GM23338 (cell line): Measurements from ENCODE around the gene TMEM117. TPM values are rescaled to one million over a fixed set of nuclear protein-coding genes. Genes with fewer than 3 reads are reported as not detected.

Source experiments
- ATAC-seq: fragments of 200-7000 bp; cut with Tn5 transposase; 3 replicates; pipeline ENCODE4 v1.9.1; 2020
- DNase-seq: peaks from one replicate; pipeline ENCODE4 v3.0.0-alpha.2; 2015; ENCODE audit warnings: low spot score
- H2AFZ ChIP-seq: fragments of 200-600 bp; sonication (generic); 2 replicates; pipeline ENCODE4 v1.8.0; 2016; ENCODE audit warnings: antibody characterized with exemption, mild to moderate bottlenecking, moderate library complexity
- H3F3A ChIP-seq: fragments of 200-600 bp; sonication (generic); replicated peaks from 2 replicates; pipeline ENCODE4 v1.8.0; 2017; ENCODE audit warnings: antibody characterized with exemption, mixed run types, low read depth
- H3K27ac ChIP-seq: fragments of 200-600 bp; sonication (generic); 2 replicates; pipeline ENCODE4 v1.6.1; 2016; ENCODE audit warnings: low read depth
- H3K27me3 ChIP-seq: fragments of 200-600 bp; sonication (generic); 2 replicates; pipeline ENCODE4 v1.8.0; 2016; ENCODE audit warnings: mild to moderate bottlenecking, mixed run types, moderate library complexity; ENCODE audit not compliant: insufficient read depth
- H3K36me3 ChIP-seq: fragments of 200-600 bp; sonication (generic); 2 replicates; pipeline ENCODE4 v1.8.0; 2016; ENCODE audit warnings: mild to moderate bottlenecking; ENCODE audit not compliant: insufficient read depth
- H3K4me1 ChIP-seq: fragments of 200-600 bp; sonication (generic); 2 replicates; pipeline ENCODE4 v1.8.0; 2016; ENCODE audit warnings: mild to moderate bottlenecking, moderate library complexity; ENCODE audit not compliant: insufficient read depth
- H3K4me2 ChIP-seq: fragments of 200-600 bp; sonication (generic); 2 replicates; pipeline ENCODE4 v1.7.1; 2017; ENCODE audit warnings: mixed run types
- H3K4me3 ChIP-seq: fragments of 200-600 bp; sonication (generic); 2 replicates; pipeline ENCODE4 v1.6.1; 2016; ENCODE audit warnings: mixed run types
- H3K79me2 ChIP-seq: fragments of 200-600 bp; sonication (generic); replicated peaks from 2 replicates; pipeline ENCODE4 v1.8.0; 2017; ENCODE audit warnings: mild to moderate bottlenecking; ENCODE audit not compliant: insufficient read depth
- H3K9me2 ChIP-seq: fragments of 200-600 bp; sonication (generic); 2 replicates; pipeline ENCODE4 v1.8.0; 2017; ENCODE audit not compliant: insufficient read depth
- H4K20me1 ChIP-seq: fragments of 200-600 bp; sonication (generic); replicated peaks from 2 replicates; pipeline ENCODE4 v1.8.0; 2017; ENCODE audit warnings: mild to moderate bottlenecking; ENCODE audit not compliant: insufficient read depth
- H3K27ac Mint-ChIP-seq: 2 replicates; pipeline ENCODE4 v1.8.0; 2020; ENCODE audit warnings: inconsistent platforms, mild to moderate bottlenecking, moderate library complexity, mixed read lengths
- H3K27me3 Mint-ChIP-seq: 3 replicates; pipeline ENCODE4 v1.8.0; 2022; ENCODE audit warnings: low read depth, mild to moderate bottlenecking, moderate library complexity, mixed read lengths, inconsistent platforms; ENCODE audit not compliant: insufficient read depth, poor library complexity
- H3K36me3 Mint-ChIP-seq: 3 replicates; pipeline ENCODE4 v1.8.0; 2021; ENCODE audit warnings: low read depth, mild to moderate bottlenecking, inconsistent platforms, moderate library complexity, mixed read lengths
- H3K4me1 Mint-ChIP-seq: 3 replicates; pipeline ENCODE4 v1.8.0; 2020; ENCODE audit warnings: mild to moderate bottlenecking, inconsistent platforms, mixed read lengths
- H3K4me3 Mint-ChIP-seq: 3 replicates; pipeline ENCODE4 v1.8.0; 2021; ENCODE audit warnings: moderate library complexity, mild to moderate bottlenecking, inconsistent platforms, mixed read lengths
- H3K9me3 Mint-ChIP-seq: 3 replicates; pipeline ENCODE4 v1.8.0; 2020; ENCODE audit warnings: moderate library complexity, mild to moderate bottlenecking, inconsistent platforms, mixed read lengths
- CREB1 ChIP-seq: fragments of 250-450 bp; sonication (Bioruptor Pico); IDR thresholded peaks from 2 replicates; pipeline ENCODE4 v1.5.0; 2020; ENCODE audit warnings: low read depth, mild to moderate bottlenecking, moderate library complexity
- EZH2phosphoT487 ChIP-seq: fragments of 200-600 bp; sonication (generic); IDR thresholded peaks from one replicate; pipeline ENCODE4 v1.8.1; 2018; ENCODE audit warnings: antibody characterized with exemption; ENCODE audit not compliant: unreplicated experiment
- NANOG ChIP-seq: IDR thresholded peaks from 2 replicates; pipeline ENCODE4 v1.6.1; 2016; ENCODE audit warnings: antibody characterized with exemption, borderline replicate concordance
- POLR2AphosphoS5 ChIP-seq: IDR thresholded peaks from 2 replicates; pipeline ENCODE4 v1.6.1; 2016; ENCODE audit warnings: antibody characterized with exemption, low read depth
- STAT1 ChIP-seq: IDR thresholded peaks from one replicate; pipeline ENCODE4 v1.6.1; 2016; ENCODE audit warnings: antibody characterized with exemption; ENCODE audit not compliant: unreplicated experiment
- ZNF114 ChIP-seq: fragments of 250-450 bp; sonication (Bioruptor Pico); IDR thresholded peaks from 2 replicates; pipeline ENCODE4 v1.5.0; 2020; ENCODE audit warnings: mild to moderate bottlenecking, moderate library complexity
- polyA plus RNA-seq: library from polyadenylated mRNA; unstranded; fragments of >200 nt; fragmentation: Nextera tagmentation; extraction: Ambion mirVana; gene quantifications from 2 replicates; pipeline ENCODE4 v1.2.1, GENCODE V29; 2016
- total RNA-seq: library from RNA; depleted of rRNA; stranded (reverse); fragments of >200 nt; shearing (Covaris generic); gene quantifications from 2 replicates; pipeline ENCODE4 v1.2.3, GENCODE V29; 2014
- TF ChIP-seq, protein P1 (sequence below): fragments of 250-450 bp; sonication (Bioruptor Pico); IDR thresholded peaks from 2 replicates; pipeline ENCODE4 v1.5.0; 2020; ENCODE audit warnings: mild to moderate bottlenecking, moderate library complexity
- TF ChIP-seq, protein P2 (sequence below): IDR thresholded peaks from 2 replicates; pipeline ENCODE4 v1.6.1; 2016; ENCODE audit warnings: antibody characterized with exemption
- TF ChIP-seq, protein P3 (sequence below), 2 experiments: fragments of 200-600 bp in 1 of 2; sonication (generic) in 1 of 2; conservative IDR thresholded peaks; 2 replicates each; pipeline versions ENCODE4 v1.5.1 to v1.6.1; 2016 to 2017; ENCODE audit warnings: antibody characterized with exemption in 2 of 2, low read depth in 2 of 2, mild to moderate bottlenecking in 2 of 2, moderate library complexity in 1 of 2
- TF ChIP-seq, protein P4 (sequence below): IDR thresholded peaks from one replicate; pipeline ENCODE4 v1.6.1; 2018; ENCODE audit warnings: antibody characterized with exemption; ENCODE audit not compliant: unreplicated experiment

Gene TMEM117
- total and polyA plus RNA-seq, 2 experiments from 2014 or later: 0.94 to 1.6 TPM

DNA sequence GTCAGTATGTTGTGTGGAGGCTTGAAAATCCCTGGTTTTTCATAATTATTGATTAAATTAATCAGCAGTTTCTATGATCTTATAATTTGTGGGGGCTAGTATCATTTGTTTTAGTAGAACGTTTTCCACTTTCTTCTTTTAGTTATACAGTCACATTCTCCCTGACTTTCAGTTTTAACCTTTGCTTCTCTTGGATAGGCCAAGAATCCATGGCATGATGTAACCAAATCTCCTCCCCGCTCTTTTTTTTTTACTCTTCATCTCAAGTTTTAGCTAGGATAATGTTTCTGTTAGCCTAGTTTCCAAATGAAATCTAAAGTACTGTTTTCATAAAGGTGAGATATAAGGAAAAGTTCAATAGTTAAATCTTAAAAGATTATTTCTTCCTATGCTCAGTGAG is 106.5 kb downstream of the TMEM117 start (continued):
- TF ChIP-seq, protein P1, sequence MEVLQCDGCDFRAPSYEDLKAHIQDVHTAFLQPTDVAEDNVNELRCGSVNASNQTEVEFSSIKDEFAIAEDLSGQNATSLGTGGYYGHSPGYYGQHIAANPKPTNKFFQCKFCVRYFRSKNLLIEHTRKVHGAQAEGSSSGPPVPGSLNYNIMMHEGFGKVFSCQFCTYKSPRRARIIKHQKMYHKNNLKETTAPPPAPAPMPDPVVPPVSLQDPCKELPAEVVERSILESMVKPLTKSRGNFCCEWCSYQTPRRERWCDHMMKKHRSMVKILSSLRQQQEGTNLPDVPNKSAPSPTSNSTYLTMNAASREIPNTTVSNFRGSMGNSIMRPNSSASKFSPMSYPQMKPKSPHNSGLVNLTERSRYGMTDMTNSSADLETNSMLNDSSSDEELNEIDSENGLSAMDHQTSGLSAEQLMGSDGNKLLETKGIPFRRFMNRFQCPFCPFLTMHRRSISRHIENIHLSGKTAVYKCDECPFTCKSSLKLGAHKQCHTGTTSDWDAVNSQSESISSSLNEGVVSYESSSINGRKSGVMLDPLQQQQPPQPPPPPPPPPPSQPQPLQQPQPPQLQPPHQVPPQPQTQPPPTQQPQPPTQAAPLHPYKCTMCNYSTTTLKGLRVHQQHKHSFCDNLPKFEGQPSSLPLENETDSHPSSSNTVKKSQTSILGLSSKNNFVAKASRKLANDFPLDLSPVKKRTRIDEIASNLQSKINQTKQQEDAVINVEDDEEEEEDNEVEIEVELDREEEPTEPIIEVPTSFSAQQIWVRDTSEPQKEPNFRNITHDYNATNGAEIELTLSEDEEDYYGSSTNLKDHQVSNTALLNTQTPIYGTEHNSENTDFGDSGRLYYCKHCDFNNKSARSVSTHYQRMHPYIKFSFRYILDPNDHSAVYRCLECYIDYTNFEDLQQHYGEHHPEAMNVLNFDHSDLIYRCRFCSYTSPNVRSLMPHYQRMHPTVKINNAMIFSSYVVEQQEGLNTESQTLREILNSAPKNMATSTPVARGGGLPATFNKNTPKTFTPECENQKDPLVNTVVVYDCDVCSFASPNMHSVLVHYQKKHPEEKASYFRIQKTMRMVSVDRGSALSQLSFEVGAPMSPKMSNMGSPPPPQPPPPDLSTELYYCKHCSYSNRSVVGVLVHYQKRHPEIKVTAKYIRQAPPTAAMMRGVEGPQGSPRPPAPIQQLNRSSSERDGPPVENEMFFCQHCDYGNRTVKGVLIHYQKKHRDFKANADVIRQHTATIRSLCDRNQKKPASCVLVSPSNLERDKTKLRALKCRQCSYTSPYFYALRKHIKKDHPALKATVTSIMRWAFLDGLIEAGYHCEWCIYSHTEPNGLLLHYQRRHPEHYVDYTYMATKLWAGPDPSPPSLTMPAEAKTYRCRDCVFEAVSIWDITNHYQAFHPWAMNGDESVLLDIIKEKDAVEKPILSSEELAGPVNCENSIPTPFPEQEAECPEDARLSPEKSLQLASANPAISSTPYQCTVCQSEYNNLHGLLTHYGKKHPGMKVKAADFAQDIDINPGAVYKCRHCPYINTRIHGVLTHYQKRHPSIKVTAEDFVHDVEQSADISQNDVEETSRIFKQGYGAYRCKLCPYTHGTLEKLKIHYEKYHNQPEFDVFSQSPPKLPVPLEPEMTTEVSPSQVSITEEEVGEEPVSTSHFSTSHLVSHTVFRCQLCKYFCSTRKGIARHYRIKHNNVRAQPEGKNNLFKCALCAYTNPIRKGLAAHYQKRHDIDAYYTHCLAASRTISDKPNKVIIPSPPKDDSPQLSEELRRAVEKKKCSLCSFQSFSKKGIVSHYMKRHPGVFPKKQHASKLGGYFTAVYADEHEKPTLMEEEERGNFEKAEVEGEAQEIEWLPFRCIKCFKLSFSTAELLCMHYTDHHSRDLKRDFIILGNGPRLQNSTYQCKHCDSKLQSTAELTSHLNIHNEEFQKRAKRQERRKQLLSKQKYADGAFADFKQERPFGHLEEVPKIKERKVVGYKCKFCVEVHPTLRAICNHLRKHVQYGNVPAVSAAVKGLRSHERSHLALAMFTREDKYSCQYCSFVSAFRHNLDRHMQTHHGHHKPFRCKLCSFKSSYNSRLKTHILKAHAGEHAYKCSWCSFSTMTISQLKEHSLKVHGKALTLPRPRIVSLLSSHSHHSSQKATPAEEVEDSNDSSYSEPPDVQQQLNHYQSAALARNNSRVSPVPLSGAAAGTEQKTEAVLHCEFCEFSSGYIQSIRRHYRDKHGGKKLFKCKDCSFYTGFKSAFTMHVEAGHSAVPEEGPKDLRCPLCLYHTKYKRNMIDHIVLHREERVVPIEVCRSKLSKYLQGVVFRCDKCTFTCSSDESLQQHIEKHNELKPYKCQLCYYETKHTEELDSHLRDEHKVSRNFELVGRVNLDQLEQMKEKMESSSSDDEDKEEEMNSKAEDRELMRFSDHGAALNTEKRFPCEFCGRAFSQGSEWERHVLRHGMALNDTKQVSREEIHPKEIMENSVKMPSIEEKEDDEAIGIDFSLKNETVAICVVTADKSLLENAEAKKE: no peak
- TF ChIP-seq CREB1 (CRISPR knock-in tag) (no peak), ZNF114 (CRISPR knock-in tag) (no peak), EZH2phosphoT487 (no peak), POLR2AphosphoS5 (no peak), NANOG (no peak), STAT1 (no peak)
- TF ChIP-seq, protein P2, sequence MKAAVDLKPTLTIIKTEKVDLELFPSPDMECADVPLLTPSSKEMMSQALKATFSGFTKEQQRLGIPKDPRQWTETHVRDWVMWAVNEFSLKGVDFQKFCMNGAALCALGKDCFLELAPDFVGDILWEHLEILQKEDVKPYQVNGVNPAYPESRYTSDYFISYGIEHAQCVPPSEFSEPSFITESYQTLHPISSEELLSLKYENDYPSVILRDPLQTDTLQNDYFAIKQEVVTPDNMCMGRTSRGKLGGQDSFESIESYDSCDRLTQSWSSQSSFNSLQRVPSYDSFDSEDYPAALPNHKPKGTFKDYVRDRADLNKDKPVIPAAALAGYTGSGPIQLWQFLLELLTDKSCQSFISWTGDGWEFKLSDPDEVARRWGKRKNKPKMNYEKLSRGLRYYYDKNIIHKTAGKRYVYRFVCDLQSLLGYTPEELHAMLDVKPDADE: no peak

DNA sequence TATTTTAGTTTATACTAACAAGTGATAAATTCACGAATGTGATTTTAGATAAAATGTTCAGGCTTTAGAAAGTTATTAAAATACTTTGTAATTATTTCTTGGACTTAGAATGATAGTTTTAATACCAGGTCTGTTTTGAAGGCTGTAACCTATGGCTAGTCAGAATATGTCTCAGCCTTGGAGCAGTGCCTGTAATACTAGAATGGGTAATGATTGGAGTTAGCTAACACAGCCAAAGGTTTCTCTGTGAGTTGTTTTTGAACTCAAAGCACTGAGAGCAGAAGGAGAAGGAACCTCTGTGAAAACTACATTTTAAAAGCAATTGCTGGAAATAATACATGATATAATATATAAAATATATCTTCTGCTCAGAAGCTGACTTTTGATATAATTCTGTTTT is 110.1 kb downstream of the TMEM117 start:
- ATAC-seq (no peak), DNase-seq (no peak)
- Histone ChIP-seq H2AFZ (no peak overlapping the region), H3K36me3 (no peaks in the 10 kb centered on the region), H3K27me3 (no peaks in the 10 kb centered on the region), H3K4me2 (no peak overlapping the region), H3K79me2 (no peaks in the 10 kb centered on the region), H3K4me3 (no peak overlapping the region), H3F3A (no peaks in the 10 kb centered on the region), H3K4me1 (peaks cover 18% of the 10 kb centered on the region), H4K20me1 (no peaks in the 10 kb centered on the region), H3K9me2 (no peaks in the 10 kb centered on the region), H3K27ac (no peak overlapping the region)
- H3K4me3 Mint-ChIP-seq: no peak overlapping the region
- H3K36me3 Mint-ChIP-seq: peaks cover 18% of the 10 kb centered on the region
- peaks cover 12% of the 10 kb centered on the region; the same call in 2 of the 3 replicates for H3K4me1 Mint-ChIP-seq
- no peaks in the 10 kb centered on the region for H3K27me3 Mint-ChIP-seq
- H3K9me3 Mint-ChIP-seq: peaks cover 12% of the 10 kb centered on the region
- no peak overlapping the region for H3K27ac Mint-ChIP-seq
- TF ChIP-seq, protein P3, sequence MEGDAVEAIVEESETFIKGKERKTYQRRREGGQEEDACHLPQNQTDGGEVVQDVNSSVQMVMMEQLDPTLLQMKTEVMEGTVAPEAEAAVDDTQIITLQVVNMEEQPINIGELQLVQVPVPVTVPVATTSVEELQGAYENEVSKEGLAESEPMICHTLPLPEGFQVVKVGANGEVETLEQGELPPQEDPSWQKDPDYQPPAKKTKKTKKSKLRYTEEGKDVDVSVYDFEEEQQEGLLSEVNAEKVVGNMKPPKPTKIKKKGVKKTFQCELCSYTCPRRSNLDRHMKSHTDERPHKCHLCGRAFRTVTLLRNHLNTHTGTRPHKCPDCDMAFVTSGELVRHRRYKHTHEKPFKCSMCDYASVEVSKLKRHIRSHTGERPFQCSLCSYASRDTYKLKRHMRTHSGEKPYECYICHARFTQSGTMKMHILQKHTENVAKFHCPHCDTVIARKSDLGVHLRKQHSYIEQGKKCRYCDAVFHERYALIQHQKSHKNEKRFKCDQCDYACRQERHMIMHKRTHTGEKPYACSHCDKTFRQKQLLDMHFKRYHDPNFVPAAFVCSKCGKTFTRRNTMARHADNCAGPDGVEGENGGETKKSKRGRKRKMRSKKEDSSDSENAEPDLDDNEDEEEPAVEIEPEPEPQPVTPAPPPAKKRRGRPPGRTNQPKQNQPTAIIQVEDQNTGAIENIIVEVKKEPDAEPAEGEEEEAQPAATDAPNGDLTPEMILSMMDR (conservative IDR thresholded peaks at IDR 0.05; ENCODE audit: low read depth in 2 of 2): no peak
- TF ChIP-seq, protein P4, sequence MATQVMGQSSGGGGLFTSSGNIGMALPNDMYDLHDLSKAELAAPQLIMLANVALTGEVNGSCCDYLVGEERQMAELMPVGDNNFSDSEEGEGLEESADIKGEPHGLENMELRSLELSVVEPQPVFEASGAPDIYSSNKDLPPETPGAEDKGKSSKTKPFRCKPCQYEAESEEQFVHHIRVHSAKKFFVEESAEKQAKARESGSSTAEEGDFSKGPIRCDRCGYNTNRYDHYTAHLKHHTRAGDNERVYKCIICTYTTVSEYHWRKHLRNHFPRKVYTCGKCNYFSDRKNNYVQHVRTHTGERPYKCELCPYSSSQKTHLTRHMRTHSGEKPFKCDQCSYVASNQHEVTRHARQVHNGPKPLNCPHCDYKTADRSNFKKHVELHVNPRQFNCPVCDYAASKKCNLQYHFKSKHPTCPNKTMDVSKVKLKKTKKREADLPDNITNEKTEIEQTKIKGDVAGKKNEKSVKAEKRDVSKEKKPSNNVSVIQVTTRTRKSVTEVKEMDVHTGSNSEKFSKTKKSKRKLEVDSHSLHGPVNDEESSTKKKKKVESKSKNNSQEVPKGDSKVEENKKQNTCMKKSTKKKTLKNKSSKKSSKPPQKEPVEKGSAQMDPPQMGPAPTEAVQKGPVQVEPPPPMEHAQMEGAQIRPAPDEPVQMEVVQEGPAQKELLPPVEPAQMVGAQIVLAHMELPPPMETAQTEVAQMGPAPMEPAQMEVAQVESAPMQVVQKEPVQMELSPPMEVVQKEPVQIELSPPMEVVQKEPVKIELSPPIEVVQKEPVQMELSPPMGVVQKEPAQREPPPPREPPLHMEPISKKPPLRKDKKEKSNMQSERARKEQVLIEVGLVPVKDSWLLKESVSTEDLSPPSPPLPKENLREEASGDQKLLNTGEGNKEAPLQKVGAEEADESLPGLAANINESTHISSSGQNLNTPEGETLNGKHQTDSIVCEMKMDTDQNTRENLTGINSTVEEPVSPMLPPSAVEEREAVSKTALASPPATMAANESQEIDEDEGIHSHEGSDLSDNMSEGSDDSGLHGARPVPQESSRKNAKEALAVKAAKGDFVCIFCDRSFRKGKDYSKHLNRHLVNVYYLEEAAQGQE: no peak
- no peak for TF ChIP-seq EZH2phosphoT487
- TF ChIP-seq CREB1 (CRISPR knock-in tag): no peak
